ENCODE results near the gene CIROP. TPM values are rescaled to one million over a fixed set of nuclear protein-coding genes. Genes with fewer than 3 reads are reported as not detected.

The CIROP gene
- polyA plus RNA-seq, 4 donors = 0.05 to 0.11 TPM; not detected in 2

DNA sequence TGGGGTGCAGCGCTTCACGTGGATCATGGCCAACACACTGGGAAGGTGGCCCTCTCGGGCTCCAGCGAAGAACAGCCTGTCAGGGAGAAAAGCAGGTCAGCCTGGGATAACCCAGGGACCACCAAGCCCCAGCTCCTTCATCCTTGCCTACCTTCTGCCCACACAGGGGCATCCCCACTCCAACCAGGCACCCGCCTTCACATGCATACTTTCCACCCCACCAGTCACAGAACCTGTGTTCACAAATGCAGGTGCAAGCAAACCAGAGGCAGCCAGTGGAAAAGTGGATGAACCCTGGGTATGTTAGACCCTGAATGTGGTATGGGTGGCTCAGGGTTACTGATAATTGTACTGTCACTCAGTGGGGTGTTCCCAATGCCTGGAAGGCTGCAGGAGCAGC lies 26.7 kb upstream of the CIROP start:
- DNase-seq (ENCODE audit: low read depth in 4 of 4, low spot score in 3 of 4) = no peak

DNA sequence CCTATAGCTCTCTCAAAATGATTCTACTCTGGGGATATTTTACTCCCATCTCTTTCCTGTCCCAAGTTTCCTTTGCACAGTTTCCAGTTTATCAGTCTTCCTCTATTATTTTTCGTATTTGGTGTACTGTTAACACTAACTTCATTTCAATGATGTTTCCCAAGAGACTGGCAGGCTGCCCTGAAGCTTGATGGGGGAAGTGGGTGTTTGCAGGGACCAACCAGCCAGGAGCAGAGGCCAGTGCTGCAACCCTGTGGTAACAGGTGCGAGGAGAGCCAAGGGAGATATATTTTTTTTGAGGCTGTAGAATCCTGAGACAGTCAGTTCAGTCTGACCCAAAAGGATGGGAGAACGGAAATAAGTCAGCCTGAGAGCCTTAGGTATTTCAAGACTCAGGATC lies 26.1 kb upstream of the CIROP start:
- DNase-seq (ENCODE audit: low read depth in 4 of 4, low spot score in 3 of 4) = no peak

DNA sequence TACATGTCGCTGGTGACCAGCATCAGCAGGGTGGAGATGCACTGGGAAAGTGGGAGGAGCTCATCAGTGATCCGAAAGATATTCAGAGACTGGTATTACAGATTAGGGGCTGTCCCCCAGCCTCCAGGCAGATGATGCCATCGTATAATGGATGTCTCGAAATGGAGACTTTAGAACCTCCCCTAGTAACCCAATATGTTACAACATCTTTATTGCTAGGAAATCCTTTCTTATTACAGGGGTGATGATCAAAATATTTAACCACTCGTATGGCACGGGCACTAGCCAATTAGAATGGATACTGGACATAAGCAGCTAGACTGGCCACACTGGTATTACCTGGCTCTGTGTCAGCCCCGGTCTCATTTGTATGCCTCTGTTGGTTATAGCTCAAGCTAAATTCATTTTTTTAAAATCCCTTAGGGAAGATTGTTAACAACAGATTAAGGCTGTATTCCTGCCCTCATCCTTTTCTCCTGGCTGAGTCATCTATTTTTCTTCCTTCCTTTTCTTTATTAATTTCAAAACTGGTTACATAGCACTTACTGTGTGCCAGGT lies 25.0 kb upstream of the CIROP start:
- no peak for DNase-seq (ENCODE audit: low read depth in 4 of 4, low spot score in 3 of 4)

DNA sequence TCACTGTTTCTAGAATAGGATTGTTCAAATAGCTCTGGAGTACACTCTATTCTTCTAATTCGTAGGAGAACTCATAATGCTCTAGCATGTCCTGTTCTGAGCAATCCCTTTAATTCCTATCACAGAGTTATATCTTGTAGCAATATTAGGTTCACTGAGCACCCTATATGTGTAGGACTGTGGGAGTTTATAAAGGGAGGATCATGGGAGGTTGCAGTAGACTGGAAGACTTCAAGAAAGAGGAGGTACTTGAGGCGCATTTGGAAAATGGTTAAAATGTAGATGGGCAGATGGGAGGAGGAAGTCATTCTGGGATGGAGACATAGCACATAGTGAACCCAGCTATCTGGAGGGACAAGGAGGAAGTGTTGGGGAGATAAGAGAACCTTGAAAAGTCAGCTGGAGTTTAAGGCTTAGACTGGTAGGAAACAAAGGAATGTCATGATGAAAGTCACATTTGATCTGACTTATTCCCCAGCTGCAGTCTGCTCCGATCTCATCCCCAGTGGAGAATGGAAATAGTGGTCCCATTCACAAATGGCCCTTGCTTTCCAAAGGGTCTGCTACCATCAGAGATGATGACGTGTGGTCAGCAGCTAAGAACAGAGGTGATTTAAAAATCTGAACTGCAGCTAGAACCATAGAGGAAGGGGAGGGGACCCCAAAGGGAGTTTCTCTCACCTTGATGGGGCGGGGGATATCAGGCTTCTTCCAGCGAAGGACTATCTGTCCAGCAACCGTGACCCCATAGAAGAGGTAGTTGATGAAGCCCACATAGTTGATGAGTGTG lies 24.4 kb upstream of the CIROP start:
- DNase-seq (ENCODE audit: low read depth in 4 of 4, low spot score in 3 of 4) = no peak

DNA sequence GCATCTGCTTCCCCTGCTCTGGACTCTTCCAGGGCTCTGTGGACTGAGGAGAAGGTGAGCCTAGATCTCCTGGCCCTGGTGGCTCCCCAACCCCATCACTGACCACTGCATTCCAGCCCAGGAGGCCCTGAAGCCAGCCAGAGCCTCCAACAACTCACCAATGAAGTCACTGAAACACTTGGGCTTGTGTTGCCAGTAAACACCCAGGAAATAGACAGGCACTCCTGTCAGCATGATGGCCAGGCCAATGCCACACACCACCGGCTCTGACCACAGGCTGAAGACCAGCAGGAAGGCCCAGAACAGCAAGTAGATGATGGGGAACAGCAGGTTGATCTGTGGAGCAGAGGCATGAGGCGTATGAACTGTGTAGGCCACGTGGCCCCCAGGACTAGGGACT lies 23.1 kb upstream of the CIROP start:
- no peak for DNase-seq (ENCODE audit: low read depth in 4 of 4, low spot score in 3 of 4)

DNA sequence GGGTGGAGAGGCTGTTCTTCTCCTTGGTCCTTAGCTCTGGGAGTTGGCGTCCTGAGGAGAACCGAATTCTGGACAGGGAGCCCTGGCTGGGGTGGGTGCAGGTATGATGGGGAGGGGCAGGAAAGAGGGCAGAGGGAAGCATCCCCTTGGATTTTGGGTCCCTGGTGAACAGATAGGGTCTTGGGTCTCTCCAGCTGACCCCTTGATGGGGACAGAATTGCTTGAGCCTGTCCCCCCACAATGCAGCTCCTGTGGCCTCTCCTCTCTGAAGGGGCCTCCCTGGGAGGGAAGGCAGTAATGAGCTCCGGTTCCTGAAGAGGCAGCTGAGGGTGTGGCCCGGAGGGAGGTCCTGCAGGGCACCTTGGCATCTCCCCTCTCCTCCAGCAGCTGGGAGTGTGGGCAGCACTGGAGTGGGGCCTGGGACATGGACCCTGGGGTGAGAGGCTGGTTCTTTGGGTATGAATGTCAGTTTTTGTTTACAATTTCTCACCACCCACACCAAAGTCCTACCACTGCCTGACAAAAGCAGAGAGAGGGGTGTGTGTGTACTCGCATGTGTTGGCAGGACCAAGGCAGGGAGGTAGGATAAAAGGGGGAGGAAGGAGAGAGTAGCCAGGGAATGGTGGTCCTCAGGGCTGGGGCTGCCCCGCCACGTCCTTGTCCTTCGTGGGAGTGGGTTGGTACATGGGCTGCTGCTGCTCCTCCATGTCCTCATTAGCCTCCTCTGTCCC lies 21.9 kb upstream of the CIROP start:
- DNase-seq (ENCODE audit: low read depth in 4 of 4, low spot score in 3 of 4) = no peak

DNA sequence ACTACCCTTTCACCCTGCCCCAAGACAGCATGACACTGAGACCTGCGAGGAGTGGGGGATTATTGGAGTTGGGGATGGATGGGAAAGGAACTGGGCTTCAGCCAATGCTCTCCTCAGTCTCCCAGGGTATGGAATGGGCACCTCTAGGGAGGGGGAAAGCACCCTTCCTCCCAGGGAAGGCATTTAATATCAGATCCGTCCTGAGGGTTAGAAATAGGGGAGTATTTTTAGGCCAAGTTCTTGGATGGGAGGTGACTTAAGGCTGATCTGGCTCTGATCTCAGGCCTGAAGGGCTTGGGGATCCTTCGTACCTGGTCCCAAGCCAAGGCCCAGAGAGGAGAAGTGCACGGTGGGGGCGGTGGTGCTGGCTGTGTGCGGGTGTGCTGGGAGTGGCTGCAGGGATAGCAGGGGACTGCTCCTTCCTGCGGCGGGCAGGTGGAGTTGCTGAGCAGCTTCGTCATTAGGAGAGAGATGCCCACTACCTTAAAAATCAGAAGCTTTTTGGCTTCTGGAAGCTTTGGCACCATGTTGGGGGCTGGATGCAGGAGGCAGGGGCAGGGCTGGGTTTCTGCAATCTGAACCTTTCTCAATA lies 21.2 kb upstream of the CIROP start:
- DNase-seq (ENCODE audit: low read depth in 4 of 4, low spot score in 3 of 4) = no peak

DNA sequence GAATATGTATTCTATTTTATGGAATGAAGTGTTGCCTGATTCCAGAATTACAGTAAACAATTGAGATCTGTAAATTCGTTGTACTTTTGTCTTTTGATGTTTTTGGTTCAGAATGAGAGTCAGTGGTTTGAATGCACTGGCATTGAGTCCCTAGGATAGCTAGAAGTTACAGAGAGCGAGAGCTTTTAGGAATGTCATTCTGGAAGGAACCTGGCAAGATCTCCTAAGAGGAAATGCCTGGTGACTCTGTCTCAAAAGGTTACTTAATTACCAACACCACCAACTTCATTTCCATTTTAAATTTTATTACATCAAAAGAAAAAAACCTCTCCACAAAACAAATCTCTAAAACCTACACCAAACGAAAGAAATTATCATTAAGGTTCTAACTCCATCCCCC lies 20.2 kb upstream of the CIROP start:
- no peak for DNase-seq (ENCODE audit: low read depth in 4 of 4, low spot score in 3 of 4)

DNA sequence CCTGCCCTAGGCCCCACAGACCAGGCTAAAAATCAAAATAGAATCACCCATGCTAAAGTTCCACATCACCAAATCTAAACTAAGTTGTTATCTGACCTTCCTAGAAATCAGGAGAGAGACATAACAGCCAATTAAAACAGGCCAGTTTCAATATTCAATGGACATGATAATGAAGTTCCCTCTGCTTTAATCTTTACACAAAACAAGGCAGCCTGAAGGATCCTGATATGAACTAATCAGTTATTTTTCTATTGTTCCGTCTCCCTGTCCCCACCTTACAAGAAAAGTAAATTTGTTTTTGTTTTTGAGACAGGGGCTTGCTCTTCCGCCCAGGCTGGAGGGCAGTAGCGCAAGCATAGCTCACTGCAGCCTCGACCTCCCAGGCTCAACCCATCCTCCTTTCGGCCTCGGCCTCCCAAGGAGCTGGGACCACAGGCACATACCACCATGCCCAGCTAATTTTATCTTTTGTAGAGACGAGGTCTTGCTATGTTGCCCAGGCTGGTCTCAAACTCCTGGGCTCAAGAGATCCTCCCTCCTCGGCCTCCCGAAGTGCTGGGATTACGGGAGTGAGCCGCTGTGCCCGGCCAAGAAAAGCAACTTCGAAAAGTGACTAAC lies 19.7 kb upstream of the CIROP start:
- no peak for DNase-seq (ENCODE audit: low read depth in 4 of 4, low spot score in 3 of 4)

DNA sequence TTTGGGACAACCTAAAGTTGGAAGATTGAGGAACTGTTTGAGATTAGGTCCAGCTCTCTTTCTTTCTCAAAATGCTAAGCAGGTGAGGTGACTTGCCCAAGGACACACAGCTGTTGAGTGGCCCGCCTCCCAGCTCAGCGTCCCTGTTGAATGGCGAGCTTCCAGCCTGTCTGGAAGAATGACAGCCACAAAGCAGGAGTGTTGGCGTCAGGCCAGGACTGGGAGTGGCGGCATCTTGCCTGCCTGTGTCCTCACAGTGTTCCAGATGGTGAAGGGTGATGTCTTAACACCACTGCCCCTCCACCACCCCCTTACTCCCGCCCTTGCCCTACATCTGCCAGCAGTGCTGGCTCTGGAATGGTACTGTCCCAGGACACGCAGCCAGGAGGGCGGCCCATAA lies 18.6 kb upstream of the CIROP start:
- DNase-seq (ENCODE audit: low read depth in 4 of 4, low spot score in 3 of 4) = no peak

DNA sequence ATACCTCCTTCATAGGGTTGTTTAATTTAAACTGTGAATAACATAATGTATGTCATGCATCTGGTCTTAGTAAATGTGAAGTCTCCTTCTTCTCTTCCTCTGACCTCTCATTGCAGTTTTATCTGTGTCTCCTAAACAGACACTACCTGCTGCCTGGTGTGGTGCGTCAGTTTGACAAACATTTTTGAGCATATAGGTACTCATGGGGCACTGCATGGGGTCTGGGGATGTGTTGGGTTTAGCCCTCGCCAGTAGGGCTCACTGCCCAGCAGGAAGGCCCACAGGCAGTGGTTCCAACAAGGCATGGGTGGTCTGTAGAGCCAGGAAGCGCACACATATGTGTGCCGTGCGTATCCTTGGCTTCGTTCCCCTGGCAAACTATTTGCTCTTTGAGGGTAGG lies 17.3 kb upstream of the CIROP start:
- no peak for DNase-seq (ENCODE audit: low read depth in 4 of 4, low spot score in 3 of 4)

DNA sequence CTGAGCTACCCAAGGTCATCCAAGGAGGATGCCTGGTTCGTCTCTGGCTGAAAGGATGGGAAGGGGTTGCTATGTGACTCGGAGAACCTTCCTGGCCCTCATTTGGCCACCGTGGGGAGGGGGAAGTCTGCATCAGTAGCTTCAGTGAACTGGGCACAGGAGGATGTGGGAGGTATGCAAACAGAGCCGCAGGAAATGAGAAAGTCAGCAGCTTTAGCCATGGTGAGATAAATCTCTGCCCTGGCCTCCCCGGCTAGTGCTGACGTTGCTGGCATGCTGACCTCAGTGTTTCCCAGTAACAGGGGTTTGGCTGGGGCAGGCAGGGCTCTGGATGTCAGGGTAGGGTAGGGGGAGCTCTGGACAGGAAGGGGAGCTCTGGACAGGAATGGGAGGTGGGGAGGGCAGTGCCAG lies 16.6 kb upstream of the CIROP start:
- DNase-seq (ENCODE audit: low read depth in 4 of 4, low spot score in 3 of 4) = peak; percentile 36 to 68 (median 58)

DNA sequence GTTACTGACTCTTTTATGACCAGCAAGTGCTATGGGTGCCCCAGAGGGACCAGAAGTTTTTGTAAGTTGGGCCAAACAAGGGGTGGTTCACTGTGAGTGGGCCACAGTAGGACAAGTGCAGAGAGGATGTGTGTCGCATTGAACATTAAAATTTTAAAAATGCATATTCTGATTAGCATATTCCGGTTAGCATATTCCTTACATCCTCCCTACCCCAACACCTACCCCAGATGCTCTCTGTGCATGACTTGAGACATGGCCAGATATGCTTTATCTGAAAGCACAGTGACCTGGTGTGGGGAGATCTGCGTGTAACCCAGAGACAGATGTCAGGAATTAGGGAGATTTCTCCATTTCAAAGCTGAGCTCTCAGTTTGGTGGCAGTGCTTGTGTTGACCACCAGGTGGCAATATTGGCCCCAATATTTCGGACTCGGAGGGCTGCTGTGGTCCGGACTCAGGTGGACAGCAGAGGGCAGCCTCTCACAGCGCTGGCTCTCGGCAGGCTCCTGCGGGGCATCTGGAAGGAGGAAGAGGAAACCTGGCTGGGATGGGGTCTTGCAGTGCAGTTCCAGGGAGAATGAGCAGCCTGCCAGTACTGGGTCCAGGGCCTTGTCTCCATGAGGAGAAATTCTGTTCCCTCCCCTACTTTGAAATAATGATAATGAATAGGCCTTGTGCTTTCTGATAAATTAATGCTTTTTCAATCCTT lies 15.9 kb upstream of the CIROP start:
- peak; percentile 72 to 81 (median 78) for DNase-seq (ENCODE audit: low read depth in 4 of 4, low spot score in 3 of 4)

DNA sequence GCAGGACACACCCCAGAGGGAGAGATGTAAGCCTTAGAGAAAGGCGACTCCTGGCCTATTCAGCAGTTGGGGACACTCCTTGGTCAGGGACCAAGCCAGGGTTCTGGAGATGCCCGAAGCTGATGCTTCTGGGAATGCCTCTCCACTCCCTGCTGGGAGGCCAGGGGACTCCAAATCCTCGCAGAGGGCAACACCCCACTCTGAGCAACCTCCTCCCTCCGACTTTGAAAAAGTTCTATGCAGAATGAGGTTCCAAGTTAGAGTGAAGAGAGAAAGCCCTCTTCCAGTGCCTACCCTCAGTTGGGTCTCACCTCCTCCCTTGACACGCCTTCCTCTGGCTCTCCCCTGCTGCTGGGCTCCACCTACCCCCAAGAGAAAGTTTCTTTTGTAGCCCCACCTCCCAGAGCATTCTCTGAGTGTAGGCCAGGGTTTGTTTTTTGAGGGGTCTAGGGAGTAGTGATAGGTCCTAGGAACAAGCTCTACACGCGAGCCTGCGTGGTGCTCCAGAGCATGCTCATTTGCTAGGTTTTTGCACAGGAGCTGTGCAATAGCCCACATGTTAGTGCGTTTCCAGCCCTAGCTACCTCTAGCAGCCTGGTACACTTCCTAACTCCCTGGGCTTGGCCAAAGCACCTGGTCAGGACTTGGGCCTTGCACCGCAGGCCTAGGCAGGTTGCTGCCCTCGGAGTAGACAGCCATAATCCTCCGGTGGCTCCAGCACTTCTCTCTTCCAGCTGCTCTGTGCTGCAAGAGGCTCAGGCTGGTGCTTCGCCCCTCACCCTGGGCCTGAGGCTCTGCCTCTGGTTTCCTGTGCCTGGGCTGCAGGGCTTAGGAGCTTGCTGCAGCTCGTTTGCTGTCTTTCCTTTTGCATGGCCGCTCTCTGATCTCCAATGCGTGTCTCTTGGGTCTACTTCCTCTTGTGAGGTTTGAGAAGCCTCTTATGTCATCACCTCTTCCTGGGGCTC lies 14.9 kb upstream of the CIROP start:
- no peak for DNase-seq (ENCODE audit: low read depth in 4 of 4, low spot score in 3 of 4)

DNA sequence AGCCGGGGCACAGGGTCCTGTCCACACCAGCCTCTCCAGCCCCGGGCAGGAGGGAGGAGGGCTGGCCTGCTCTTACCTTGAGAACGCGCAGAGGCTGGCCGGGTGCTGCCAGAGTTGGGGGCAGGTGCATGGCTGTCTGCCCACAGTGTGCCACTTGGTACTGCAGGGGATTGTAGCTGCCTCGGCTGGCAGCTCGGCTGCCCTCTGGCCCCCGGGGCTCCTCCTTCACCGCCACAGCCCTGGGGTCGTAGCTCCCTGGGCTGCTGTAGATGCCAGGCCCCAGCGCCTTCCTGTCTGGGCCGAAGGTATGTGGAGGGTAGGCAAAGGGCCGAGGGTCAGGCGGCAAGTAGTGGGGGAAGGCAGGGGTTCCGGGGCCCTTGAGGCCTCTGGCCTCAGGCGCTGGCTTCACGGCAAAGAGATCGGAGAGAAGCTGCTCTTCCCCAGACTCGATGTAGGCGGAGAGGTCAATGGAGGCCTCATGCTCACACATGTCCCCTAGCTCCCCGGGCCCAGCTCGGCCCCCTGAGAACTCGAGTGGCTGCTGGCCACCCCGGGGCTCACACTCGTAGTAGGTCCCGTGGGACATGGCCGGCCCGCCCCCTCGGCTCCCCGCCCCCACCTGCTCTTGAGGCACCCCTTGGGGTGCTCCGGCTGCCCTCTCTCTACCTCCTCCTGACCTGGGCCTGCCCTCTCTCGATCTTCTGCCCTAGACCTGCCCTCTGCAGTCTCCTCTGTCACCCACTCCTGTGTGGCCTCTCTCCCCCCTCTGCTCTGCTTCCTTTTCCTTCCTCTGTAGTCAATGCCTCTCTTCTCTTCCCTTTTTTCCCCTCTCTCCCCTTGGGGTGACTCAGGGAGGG lies 13.9 kb upstream of the CIROP start, which contains the start of gene CEBPE:
Gene CEBPE (minus strand): TSS at position 750 of the 857 bp plus-strand sequence. CDS start 164 bp downstream, at position 586.
- no peak for DNase-seq (ENCODE audit: low read depth in 4 of 4, low spot score in 3 of 4)

DNA sequence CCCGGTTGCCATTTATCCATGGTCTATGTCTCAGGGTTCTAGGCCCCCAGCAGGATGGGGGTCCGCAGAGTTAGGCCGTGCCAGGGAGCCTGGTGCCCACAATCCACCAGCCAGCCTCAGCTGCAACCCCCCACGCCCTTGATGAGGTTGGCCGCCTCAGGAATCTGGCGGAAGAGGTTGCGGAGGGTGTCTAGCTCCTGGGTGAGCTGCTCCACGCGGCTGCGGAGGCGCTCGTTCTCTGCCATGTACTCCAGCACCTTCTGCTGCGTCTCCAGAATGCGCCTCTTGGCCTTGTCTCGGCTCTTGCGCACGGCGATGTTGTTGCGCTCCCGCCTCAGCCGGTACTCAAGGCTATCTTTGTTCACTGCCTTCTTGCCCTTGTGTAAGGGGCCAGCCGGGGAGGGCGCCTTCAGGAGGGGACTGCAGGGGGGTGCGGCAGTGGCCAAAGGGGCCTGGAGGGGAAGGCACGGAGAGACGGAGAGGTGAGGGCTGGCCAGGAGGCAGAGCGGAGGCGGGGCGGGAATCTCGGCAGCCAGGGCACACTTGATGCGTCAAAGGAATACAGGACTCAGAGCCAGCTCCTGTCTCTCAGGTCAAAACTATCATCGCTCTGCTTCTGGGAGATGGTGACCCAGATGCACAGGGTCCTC lies 12.7 kb upstream of the CIROP start:
- no peak for DNase-seq (ENCODE audit: low read depth in 4 of 4, low spot score in 3 of 4)

DNA sequence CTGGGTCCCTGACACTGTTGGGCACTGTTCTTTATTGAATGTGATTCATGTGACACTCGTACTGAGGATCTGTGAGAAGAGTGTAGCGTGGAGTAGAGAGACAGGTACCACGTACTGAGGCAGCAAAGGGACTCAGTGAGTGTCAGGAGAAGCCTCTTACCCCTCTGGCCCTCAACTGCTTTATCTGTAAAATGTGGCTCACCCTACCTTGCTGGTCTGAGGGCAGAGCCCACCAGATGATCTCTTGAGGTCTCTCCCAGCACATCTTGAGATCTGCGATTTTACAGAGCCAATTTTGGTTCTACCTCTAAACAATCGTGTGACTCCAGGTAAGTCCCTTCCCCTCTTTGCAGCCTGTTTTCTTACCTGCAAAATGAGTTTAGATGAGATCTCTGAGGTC lies 11.1 kb upstream of the CIROP start:
- DNase-seq (ENCODE audit: low read depth in 4 of 4, low spot score in 3 of 4) = no peak
